OCI-LY3 (cell line): ENCODE results near the gene CD38.

Experiments
- H2AFZ ChIP-seq: fragments of 200-600, 300-600 bp; shearing (Covaris generic); 2 replicates; pipeline ENCODE4 v1.6.0; 2014; ENCODE audit warnings: antibody characterized with exemption, low read depth, low read length
- H3K27ac ChIP-seq: fragments of 200-600, 300-600 bp; sonication (generic); 2 replicates; pipeline ENCODE4 v1.5.1; 2014; ENCODE audit warnings: mild to moderate bottlenecking, low read length, moderate library complexity, mixed read lengths
- H3K27me3 ChIP-seq: fragments of 200-600, 300-600 bp; sonication (generic); 2 replicates; pipeline ENCODE4 v1.6.1; 2014; ENCODE audit warnings: low read depth, low read length, mixed read lengths
- H3K36me3 ChIP-seq: fragments of 200-600, 300-600 bp; sonication (generic); replicated peaks from 2 replicates; pipeline ENCODE3; 2014; ENCODE audit warnings: low read depth, low read length, mixed read lengths
- H3K4me1 ChIP-seq: fragments of 300-600, 200-600 bp; sonication (generic); 2 replicates; pipeline ENCODE4 v1.6.1; 2014; ENCODE audit warnings: low read length, mixed read lengths
- H3K4me2 ChIP-seq: fragments of 200-600, 300-600 bp; sonication (generic); 2 replicates; pipeline ENCODE4 v1.6.1; 2014; ENCODE audit warnings: low read length, mixed read lengths
- H3K4me3 ChIP-seq: fragments of 300-600, 200-600 bp; sonication (generic); 2 replicates; pipeline ENCODE4 v1.5.1; 2014; ENCODE audit warnings: antibody characterized with exemption, mild to moderate bottlenecking, low read length, moderate library complexity
- H3K79me2 ChIP-seq: fragments of 300-600, 200-600 bp; shearing (Covaris generic); 2 replicates; pipeline ENCODE4 v1.6.1; 2014; ENCODE audit warnings: mild to moderate bottlenecking, low read length, mixed read lengths
- H3K9ac ChIP-seq: fragments of 300-600, 200-600 bp; shearing (Covaris generic); 2 replicates; pipeline ENCODE4 v1.6.0; 2014; ENCODE audit warnings: mild to moderate bottlenecking, low read length, moderate library complexity
- H3K9me3 ChIP-seq: fragments of 200-600, 300-600 bp; shearing (Covaris generic); 2 replicates; pipeline ENCODE4 v1.6.1; 2014; ENCODE audit warnings: low read length, mixed read lengths; ENCODE audit not compliant: insufficient read depth
- H4K20me1 ChIP-seq: fragments of 200-600, 300-600 bp; sonication (generic); 2 replicates; pipeline ENCODE4 v1.6.1; 2016; ENCODE audit warnings: low read length, mixed read lengths; ENCODE audit not compliant: insufficient read depth
- CTCF ChIP-seq: fragments of 200-600, 300-600 bp; sonication (generic); IDR thresholded peaks from 2 replicates; pipeline ENCODE4 v1.5.1; 2014; ENCODE audit warnings: antibody characterized with exemption, low read length, low read depth
- EZH2phosphoT487 ChIP-seq: fragments of 200-600 bp; shearing (Covaris generic); IDR thresholded peaks from 2 replicates; pipeline ENCODE4 v1.6.1; 2018; ENCODE audit warnings: antibody characterized with exemption, mixed run types, low read depth

Gene CD38

DNA sequence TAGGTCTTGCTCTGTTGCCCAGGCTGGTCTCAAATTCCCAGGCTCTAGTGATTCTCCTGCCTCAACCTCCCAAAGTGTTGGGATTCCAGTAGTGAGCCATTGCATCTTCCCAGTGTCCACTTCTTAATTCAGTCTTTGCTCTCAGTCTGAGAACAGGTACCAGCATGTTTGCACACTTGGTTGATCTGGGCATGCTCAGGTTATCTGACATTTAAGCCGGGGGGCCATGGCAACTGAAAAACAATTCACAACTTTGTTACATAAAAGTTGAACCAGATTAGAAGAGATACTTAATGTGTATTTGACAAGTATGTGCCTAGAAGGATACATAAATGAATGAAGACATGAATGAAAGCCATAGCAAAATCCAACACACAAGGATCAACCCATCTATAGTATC, 121.4 kb downstream of the CD38 start:
- TF ChIP-seq CTCF: no peak
- no peak for TF ChIP-seq EZH2phosphoT487
- H3K36me3 ChIP-seq: no peaks in the 10 kb centered on the region
- H3K9ac ChIP-seq: no peak overlapping the region
- no peaks in the 10 kb centered on the region for H4K20me1 ChIP-seq
- no peak overlapping the region for H2AFZ ChIP-seq
- H3K4me3 ChIP-seq: no peak overlapping the region
- no peak overlapping the region for H3K4me2 ChIP-seq
- H3K27ac ChIP-seq: no peak overlapping the region
- H3K9me3 ChIP-seq: no peaks in the 10 kb centered on the region
- no peaks in the 10 kb centered on the region for H3K4me1 ChIP-seq
- no peaks in the 10 kb centered on the region for H3K79me2 ChIP-seq
- H3K27me3 ChIP-seq: peaks cover 10% of the 10 kb centered on the region

DNA sequence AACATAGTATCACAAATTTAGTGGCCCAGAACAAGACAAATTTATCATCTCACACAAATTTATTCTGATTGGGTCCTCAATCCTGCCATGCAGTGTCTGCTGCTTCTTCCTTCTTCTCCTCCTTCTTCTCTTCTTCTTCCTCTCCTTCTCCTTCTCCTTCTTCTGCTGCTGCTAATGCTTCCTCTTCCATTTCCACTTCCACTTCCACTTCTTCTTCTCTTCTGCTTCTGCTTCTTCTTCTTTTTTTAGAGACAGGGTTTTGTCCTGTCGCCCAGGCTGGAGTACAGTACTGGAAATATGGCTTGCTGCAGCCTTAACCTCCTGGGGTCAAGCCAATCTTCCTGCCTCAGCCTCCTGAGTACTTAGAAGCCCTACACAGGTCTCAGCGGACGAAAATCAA, 122.9 kb downstream of the CD38 start:
- TF ChIP-seq CTCF: no peak
- no peak for TF ChIP-seq EZH2phosphoT487
- Histone ChIP-seq H3K79me2 (no peaks in the 10 kb centered on the region), H3K36me3 (no peaks in the 10 kb centered on the region), H4K20me1 (no peaks in the 10 kb centered on the region), H3K4me1 (no peaks in the 10 kb centered on the region), H3K27me3 (peaks cover 10% of the 10 kb centered on the region), H2AFZ (no peak overlapping the region), H3K9ac (no peak overlapping the region), H3K4me3 (no peak overlapping the region), H3K9me3 (no peaks in the 10 kb centered on the region), H3K27ac (no peak overlapping the region), H3K4me2 (no peak overlapping the region)

- H3K4me2 ChIP-seq: no peak overlapping the region
- H3K27me3 ChIP-seq: peaks cover 9% of the 10 kb centered on the region
- TF ChIP-seq EZH2phosphoT487 (no peak), CTCF (no peak)
- no peak overlapping the region for H3K27ac ChIP-seq
- H3K79me2 ChIP-seq: no peaks in the 10 kb centered on the region
- H2AFZ ChIP-seq: no peak overlapping the region
- no peaks in the 10 kb centered on the region for H3K4me1 ChIP-seq
- H3K9me3 ChIP-seq: no peaks in the 10 kb centered on the region
- H3K36me3 ChIP-seq: no peaks in the 10 kb centered on the region
- H3K4me3 ChIP-seq: no peak overlapping the region
- H3K9ac ChIP-seq: no peak overlapping the region
- no peaks in the 10 kb centered on the region for H4K20me1 ChIP-seq
These were observed 123.9 kb downstream of the CD38 start for GRCh38 chr4:15901998-15902397.

DNA sequence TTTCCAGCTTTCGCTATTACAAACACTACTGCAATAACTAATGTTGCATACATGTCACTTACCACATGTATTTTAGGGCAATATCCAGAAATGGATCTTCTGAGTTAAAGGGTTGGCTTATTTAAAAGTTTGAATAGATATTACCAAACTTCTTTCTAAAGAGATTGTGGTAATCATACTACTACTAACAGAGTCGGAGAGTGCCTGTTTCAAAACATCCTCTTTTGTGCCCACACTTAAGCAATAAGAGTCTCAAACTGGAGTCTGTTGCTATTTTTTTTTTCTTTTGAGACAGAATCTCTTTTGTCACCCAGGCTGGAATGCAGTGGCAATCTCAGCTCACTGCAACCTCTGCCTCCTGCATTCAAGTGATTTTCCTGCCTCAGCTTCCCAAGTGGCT, 124.6 kb downstream of the CD38 start:
- no peaks in the 10 kb centered on the region for H3K4me1 ChIP-seq
- H3K4me2 ChIP-seq: no peak overlapping the region
- H3K27ac ChIP-seq: no peak overlapping the region
- no peaks in the 10 kb centered on the region for H4K20me1 ChIP-seq
- no peaks in the 10 kb centered on the region for H3K79me2 ChIP-seq
- no peaks in the 10 kb centered on the region for H3K36me3 ChIP-seq
- no peak overlapping the region for H3K4me3 ChIP-seq
- TF ChIP-seq EZH2phosphoT487: no peak
- TF ChIP-seq CTCF: no peak
- no peaks in the 10 kb centered on the region for H3K9me3 ChIP-seq
- no peak overlapping the region for H2AFZ ChIP-seq
- peaks cover 2% of the 10 kb centered on the region; the same call in 1 of the 2 replicates for H3K27me3 ChIP-seq
- H3K9ac ChIP-seq: no peak overlapping the region
